GM19467 (cell line): ENCODE measurements around the gene DCAF6.
"Not testable (repeated sequence)": the region's sequence is repeated elsewhere in the genome, so short reads cannot be mapped to it uniquely, and the experiment has no call there.

Experiments
- ATAC-seq: cut with Tn5 transposase; IDR thresholded peaks from one replicate; pipeline ENCODE4 v1.9.1; 2021; ENCODE audit warnings: mild to moderate bottlenecking, moderate library complexity; ENCODE audit not compliant: unreplicated experiment

DCAF6 gene

GRCh38 chr1:168007691-168008090 is 71.2 kb downstream of the DCAF6 start:
- no peak for ATAC-seq

- ATAC-seq = no peak
Observed at GRCh38 chr1:168008595-168008994, 72.1 kb downstream of the DCAF6 start.

- ATAC-seq = no peak
Observed at GRCh38 chr1:168009322-168009721, 72.8 kb downstream of the DCAF6 start.

GRCh38 chr1:168019407-168019806 is 82.9 kb downstream of the DCAF6 start:
- ATAC-seq = no peak

GRCh38 chr1:168031198-168031597 is 94.7 kb downstream of the DCAF6 start:
- ATAC-seq = no peak

GRCh38 chr1:168031627-168032026 is 95.1 kb downstream of the DCAF6 start:
- ATAC-seq = no peak

GRCh38 chr1:168032029-168032428 is 95.5 kb downstream of the DCAF6 start:
- no peak for ATAC-seq

GRCh38 chr1:168035345-168035744 is 98.9 kb downstream of the DCAF6 start:
- ATAC-seq = no peak

GRCh38 chr1:168042362-168042761 is 105.9 kb downstream of the DCAF6 start:
- ATAC-seq = no peak

GRCh38 chr1:168045311-168045710 is 108.8 kb downstream of the DCAF6 start:
- no peak for ATAC-seq

GRCh38 chr1:168050307-168050706 is 113.8 kb downstream of the DCAF6 start:
- ATAC-seq = no peak

GRCh38 chr1:168050880-168051279 is 114.4 kb downstream of the DCAF6 start:
- no peak for ATAC-seq

GRCh38 chr1:168053681-168054080 is 117.2 kb downstream of the DCAF6 start:
- ATAC-seq = no peak

- no peak for ATAC-seq
Observed at GRCh38 chr1:168054117-168054516, 117.6 kb downstream of the DCAF6 start.

- not testable (repeated sequence) for ATAC-seq
Observed at GRCh38 chr1:168056152-168056551, 119.7 kb downstream of the DCAF6 start.

GRCh38 chr1:168057355-168057754 is 120.9 kb downstream of the DCAF6 start:
- no peak for ATAC-seq

- no peak for ATAC-seq
Observed at GRCh38 chr1:168057921-168058320, 121.4 kb downstream of the DCAF6 start.

- ATAC-seq = no peak
Observed at GRCh38 chr1:168064216-168064615, 127.7 kb downstream of the DCAF6 start.

- no peak for ATAC-seq
Observed at GRCh38 chr1:168065506-168065905, 129.0 kb downstream of the DCAF6 start.

GRCh38 chr1:168069384-168069783 is 132.9 kb downstream of the DCAF6 start:
- no peak for ATAC-seq

- no peak for ATAC-seq
Observed at GRCh38 chr1:168079761-168080160, 143.3 kb downstream of the DCAF6 start.

GRCh38 chr1:168081373-168082007 is 145.0 kb downstream of the DCAF6 start:
- ATAC-seq = no peak
